SJCRH30 (cell line): ENCODE measurements around the gene FLT4. TPM values are rescaled to one million over a fixed set of nuclear protein-coding genes. Genes with fewer than 3 reads are reported as not detected.
"Not testable (repeated sequence)": the region's sequence is repeated elsewhere in the genome, so short reads cannot be mapped to it uniquely, and the experiment has no call there.

Experiments
- DNase-seq, 2 experiments: peaks; one replicate each; pipeline ENCODE4 v3.0.0-alpha.2; 2015 to 2020
- H3K27ac ChIP-seq: fragments of 250-450 bp; sonication (Bioruptor Pico); 2 replicates; pipeline ENCODE4 v1.5.1; 2020; ENCODE audit warnings: mild to moderate bottlenecking, moderate library complexity
- H3K27me3 ChIP-seq: fragments of 250-450 bp; sonication (Bioruptor Pico); 2 replicates; pipeline ENCODE4 v1.5.1; 2020; ENCODE audit warnings: mild to moderate bottlenecking, moderate library complexity
- H3K36me3 ChIP-seq: fragments of 250-450 bp; sonication (Bioruptor Pico); 2 replicates; pipeline ENCODE4 v1.5.1; 2020; ENCODE audit warnings: mild to moderate bottlenecking, moderate library complexity
- H3K4me1 ChIP-seq: fragments of 250-450 bp; sonication (Bioruptor Pico); 2 replicates; pipeline ENCODE4 v1.5.1; 2020; ENCODE audit warnings: mild to moderate bottlenecking, moderate library complexity
- H3K4me3 ChIP-seq: fragments of 250-450 bp; sonication (Bioruptor Pico); 2 replicates; pipeline ENCODE4 v1.5.1; 2020; ENCODE audit warnings: mild to moderate bottlenecking, moderate library complexity
- H3K9me3 ChIP-seq: fragments of 250-450 bp; sonication (Bioruptor Pico); replicated peaks from 2 replicates; pipeline ENCODE4 v1.5.1; 2020; ENCODE audit warnings: mild to moderate bottlenecking, moderate library complexity
- total RNA-seq: library from RNA; depleted of rRNA; stranded (reverse); fragments of >200 nt; shearing (Covaris generic); gene quantifications from 2 replicates; pipeline ENCODE4 v1.2.3, GENCODE V29; 2014

The FLT4 gene
- total RNA-seq, 1 experiment from 2014 or later: 0.08 TPM

DNA sequence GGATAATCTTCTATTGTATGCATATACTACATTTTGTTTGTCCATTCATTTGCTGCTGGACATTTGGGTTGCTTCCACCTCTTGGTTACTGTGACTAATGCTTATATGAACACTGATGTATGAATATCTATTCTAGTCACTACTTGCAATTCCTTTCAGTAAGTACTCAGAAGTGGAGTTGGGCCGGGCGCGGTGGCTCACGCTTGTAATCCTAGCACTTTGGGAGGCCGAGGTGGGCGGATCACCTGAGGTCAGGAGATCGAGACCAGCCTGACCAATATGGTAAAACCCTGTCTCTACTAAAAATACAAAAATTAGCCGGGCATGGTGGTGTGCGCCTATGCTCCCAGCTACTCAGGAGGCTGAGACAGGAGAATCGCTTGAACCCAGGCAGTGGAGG is 28.9 kb upstream of the FLT4 start:
- H3K4me1 ChIP-seq, DNase-seq, H3K27ac ChIP-seq, H3K27me3 ChIP-seq, H3K9me3 ChIP-seq, H3K36me3 ChIP-seq, H3K4me3 ChIP-seq: not testable (repeated sequence)

DNA sequence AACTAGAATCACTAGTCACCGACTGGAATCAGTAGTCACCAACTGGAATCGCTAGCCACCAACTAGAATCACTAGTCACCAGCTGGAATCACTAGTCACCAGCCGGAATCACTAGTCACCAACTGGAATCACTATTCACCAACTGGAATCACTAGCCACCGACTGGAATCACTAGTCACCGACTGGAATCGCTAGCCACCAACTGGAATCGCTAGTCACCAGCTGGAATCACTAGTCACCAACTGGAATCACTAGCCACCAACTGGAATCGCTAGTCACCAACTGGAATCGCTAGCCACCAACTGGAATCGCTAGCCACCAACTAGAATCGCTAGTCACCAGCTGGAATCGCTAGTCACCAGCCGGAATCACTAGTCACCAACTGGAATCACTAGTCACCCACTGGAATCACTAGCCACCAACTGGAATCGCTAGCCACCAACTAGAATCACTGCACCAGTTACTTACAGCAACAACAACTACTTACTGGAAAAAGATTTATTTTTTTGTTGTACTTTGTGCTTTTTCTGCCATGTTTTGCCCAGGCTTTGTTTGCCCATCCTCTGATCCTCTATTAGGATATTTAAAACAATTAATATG is 25.7 kb upstream of the FLT4 start:
- no peak for DNase-seq
- H3K36me3 ChIP-seq: no peaks in the 10 kb centered on the region
- no peak overlapping the region for H3K27ac ChIP-seq
- H3K9me3 ChIP-seq: no peaks in the 10 kb centered on the region
- peaks cover 4% of the 10 kb centered on the region; the same call in 1 of the 2 replicates for H3K4me1 ChIP-seq
- H3K27me3 ChIP-seq: no peaks in the 10 kb centered on the region
- H3K4me3 ChIP-seq: no peak overlapping the region

DNA sequence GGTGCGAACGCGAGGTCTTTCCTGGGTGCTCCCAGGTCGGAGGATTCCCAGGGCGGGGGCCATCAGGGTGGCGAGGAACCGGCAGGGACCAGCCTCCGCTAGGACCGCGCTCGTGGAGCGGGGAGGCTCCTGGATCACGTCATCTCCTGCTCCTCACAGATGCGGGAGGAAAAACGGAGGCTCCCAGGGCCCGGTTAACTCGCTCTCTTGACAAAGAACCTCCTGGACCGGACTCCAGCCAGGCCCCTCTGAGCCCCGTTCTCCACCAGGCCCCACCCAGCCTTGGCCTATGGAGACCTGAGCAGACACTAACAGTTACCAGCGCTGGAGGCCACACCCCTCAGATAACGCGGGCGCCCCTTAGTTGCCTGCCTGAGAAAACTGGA is 24.7 kb upstream of the FLT4 start:
- H3K36me3 ChIP-seq, DNase-seq: not testable (repeated sequence)

DNA sequence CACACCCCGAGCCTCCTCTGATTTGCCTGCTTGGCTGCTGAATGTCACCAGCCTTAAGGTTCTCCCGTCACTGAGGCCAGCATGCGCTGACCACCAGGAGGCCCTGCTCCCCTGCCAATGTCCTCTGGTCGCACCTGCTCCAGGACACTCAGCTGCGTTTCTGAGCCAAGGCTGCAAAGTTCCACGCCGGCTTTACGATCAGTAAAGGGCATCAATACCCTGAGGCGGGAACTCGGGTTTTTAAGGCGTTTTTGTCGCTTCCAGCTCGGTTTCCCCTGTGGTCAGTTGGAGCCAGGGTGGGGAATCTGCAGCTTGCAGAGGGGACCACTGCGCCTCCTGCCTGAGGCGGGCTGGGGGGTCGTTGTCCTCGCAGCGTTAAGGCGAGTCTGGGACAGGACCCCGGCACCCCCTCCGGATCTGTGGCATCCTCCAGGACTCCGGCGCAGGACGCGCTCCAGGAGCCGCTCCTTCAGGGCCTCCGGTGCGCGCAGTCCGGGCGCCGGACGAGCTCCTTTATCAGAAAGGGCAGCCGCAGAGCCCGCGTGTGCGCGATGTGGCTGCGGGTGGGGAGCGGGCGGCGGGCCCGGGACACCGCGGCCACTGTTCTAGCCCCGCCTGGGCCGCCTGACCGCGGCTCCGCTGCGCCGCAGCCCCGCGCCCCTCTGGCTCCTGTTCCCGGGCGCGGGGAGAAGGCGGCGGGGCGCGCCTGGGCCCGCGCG is 24.1 kb upstream of the FLT4 start:
- H3K4me1 ChIP-seq: peaks cover 19% of the 10 kb centered on the region

More for the DNA sequence above, 24.7 kb upstream of the FLT4 start:
- H3K4me1 ChIP-seq: peaks cover 13% of the 10 kb centered on the region
- not testable (repeated sequence) for H3K4me3 ChIP-seq, H3K27ac ChIP-seq, H3K27me3 ChIP-seq, H3K9me3 ChIP-seq

DNA sequence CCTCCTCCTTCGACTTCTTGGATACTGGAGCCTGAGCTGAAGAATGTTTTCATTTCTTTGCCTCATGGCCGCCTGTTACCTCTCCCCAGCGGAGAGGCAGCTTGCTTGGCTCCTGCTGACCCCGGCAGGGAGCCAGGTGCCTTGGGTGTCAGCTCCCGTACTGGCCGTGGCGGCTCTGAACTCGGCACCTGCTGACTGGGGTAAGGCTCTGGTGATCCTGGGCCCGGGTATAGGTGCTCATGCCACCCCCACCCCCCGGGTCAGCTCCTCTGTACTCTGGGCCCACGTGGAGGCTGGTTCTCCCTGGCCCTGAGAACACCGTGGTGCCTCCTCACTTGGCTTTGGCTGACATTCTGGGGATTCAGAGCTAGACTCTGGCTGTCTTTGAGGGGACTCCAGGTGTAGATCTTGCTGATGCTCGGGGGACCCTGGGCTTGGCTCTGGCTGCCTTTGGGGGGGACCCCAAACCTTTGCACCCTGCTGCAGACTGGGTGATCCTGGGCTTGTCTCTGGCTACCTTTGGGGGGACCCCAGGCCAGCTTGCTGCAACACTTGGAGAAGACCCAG is 22.6 kb upstream of the FLT4 start:
- H3K27me3 ChIP-seq, DNase-seq, H3K4me3 ChIP-seq, H3K36me3 ChIP-seq, H3K9me3 ChIP-seq, H3K27ac ChIP-seq: not testable (repeated sequence)
- peaks cover 21% of the 10 kb centered on the region for H3K4me1 ChIP-seq

More for the DNA sequence above, 24.1 kb upstream of the FLT4 start:
- Histone ChIP-seq H3K36me3 (no peaks in the 10 kb centered on the region), H3K27ac (no peak overlapping the region), H3K9me3 (no peaks in the 10 kb centered on the region), H3K4me3 (no peak overlapping the region), H3K27me3 (no peaks in the 10 kb centered on the region)
- no peak for DNase-seq

DNA sequence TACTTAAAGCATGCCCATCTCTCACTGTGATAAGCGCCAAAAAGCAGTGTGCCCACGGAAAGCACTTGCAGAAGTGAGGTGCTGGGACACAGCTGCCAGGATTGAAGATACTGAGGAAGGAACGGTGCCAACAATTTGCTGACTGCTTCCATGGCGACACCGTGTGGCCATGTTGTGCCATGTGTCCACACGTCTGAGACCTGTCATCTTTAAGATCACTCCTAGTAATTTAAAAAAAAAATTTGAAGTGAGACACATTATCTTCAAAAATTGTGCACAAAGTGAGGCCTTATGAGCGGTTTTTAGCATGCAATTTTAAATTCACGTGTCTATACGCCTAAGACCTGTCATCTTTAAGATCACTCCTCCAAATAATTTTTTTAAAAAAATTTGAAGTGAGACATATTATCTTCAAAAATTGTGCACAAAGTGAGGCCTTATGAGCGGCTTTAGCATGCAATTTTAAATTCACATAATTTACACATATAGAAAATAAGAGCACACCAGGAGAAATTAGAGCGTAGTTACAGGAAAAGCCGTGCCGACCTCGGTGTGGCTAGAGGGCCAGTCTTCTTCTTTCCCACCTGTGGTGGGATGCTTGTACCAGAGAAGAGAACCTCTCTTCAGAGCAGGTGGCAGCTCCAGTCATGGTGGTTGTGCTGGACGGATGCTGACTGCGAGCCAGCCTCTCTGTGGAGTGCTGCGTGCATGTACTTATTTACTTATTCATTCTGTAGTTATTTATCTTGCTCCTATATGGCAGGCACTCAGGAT is 21.4 kb upstream of the FLT4 start:
- H3K36me3 ChIP-seq: no peaks in the 10 kb centered on the region
- peaks cover 21% of the 10 kb centered on the region for H3K4me1 ChIP-seq
- H3K27ac ChIP-seq: no peak overlapping the region
- H3K27me3 ChIP-seq: no peaks in the 10 kb centered on the region
- peak; percentile 65 to 84 for DNase-seq
- H3K9me3 ChIP-seq: no peaks in the 10 kb centered on the region
- H3K4me3 ChIP-seq: no peak overlapping the region

DNA sequence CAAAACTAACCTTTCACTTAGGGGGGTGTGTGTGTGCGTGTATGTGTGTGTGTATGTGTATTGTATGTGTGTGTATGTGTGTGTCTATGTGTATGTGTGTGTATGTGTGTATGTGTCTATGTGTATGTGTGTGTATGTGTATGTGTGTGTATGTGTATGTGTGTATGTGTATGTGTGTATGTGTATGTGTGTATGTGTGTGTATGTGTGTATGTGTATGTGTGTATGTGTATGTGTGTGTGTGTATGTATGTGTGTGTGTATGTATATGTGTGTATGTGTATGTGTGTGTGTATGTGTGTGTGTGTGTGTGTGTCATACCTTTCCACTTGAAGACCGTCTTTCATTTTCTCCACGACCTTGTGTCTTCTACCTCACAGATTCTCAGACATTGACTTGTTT is 20.8 kb upstream of the FLT4 start:
- peak overlapping the region; percentile 58; the same call in 1 of the 2 replicates for H3K27ac ChIP-seq
- H3K4me3 ChIP-seq: no peak overlapping the region
- H3K9me3 ChIP-seq: no peaks in the 10 kb centered on the region
- no peaks in the 10 kb centered on the region for H3K36me3 ChIP-seq
- H3K4me1 ChIP-seq: peaks cover 21% of the 10 kb centered on the region
- no peaks in the 10 kb centered on the region for H3K27me3 ChIP-seq
- DNase-seq: no peak

DNA sequence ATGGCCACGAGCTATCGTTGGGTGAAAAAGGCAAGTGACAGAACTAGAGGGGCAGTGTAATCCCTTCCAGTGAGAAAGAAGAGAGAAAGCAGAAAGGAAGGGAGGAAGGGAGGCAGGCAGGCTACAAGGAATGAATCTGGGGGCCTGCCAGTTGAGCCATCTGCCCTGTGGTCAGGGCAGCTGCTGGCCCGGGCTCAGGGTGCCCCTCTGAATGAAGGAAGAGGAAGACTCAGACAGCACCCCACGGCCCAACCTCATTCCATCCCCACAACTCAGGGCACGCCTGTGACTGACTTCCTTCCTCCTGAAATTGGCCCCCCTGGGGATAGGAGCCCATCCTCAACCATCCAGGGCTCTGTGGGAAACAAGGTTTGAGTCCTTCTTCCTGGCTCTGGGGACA is 20.3 kb upstream of the FLT4 start:
- H3K9me3 ChIP-seq: no peaks in the 10 kb centered on the region
- H3K27me3 ChIP-seq: no peaks in the 10 kb centered on the region
- peak overlapping the region; percentile 58 for H3K27ac ChIP-seq
- H3K4me1 ChIP-seq: peaks cover 21% of the 10 kb centered on the region
- DNase-seq: peak; percentile 72 to 74
- H3K36me3 ChIP-seq: no peaks in the 10 kb centered on the region
- no peak overlapping the region for H3K4me3 ChIP-seq

DNA sequence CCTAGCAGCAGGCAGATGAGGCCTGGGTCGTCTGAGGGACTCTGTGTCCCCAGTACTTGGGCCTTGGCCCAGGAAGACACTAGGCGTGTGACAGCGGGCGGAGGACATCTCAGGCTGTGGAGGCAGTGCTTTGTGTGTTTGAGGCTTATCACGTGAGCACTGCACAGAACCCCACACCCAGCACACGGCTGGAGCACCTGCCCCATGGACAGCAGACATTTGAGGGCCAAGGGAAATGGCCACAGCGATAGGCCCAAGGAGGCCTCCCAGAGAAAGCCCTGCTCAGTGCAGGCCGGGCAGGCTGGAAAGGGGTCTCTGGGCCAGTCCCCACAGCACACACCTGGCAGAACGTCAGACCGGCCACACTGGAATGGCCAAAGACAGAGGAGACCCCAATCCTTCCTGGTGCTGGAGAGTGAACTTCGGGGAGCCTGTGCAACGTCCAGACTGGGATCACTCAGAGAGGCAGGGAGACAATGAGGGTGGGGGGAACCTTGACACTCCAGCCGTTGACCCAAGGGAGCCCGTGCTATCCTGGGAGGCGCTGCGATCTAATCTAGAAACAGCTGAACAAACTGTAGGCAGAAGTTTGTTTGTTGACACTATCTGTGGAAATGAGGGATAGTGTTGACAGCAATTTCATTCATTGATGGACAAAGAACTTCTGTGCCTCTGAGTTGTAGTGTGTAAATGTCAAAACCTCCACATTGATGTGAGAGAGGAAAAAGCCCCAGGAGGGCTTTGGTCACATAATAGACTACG is 19.6 kb upstream of the FLT4 start:
- Histone ChIP-seq H3K27ac (peak overlapping the region; percentile 58), H3K9me3 (no peaks in the 10 kb centered on the region), H3K4me1 (peaks cover 21% of the 10 kb centered on the region), H3K4me3 (no peak overlapping the region), H3K27me3 (no peaks in the 10 kb centered on the region), H3K36me3 (no peaks in the 10 kb centered on the region)
- DNase-seq: peak in 1 of 2 experiments; percentile 65

DNA sequence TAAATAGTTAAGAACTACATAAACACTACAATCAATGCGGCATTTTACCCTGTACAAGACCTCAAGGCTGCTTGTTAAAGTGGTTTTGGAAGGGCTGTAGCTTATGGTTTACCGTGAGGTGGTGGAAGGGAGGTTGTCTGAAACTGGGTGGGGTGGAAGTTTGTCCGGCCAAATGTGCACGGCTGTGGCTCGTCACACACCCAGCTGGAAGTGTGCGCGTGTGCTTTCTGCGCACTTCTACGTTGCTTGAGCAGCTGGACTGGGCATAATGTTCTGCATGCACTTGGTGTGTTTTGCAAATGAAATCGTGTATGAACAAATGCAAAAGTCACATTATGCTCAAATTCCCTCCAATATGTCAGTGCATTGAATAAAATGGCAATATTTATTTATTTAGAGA is 17.4 kb upstream of the FLT4 start:
- peaks cover 21% of the 10 kb centered on the region for H3K4me1 ChIP-seq
- no peak overlapping the region for H3K27ac ChIP-seq
- no peak overlapping the region for H3K4me3 ChIP-seq
- H3K36me3 ChIP-seq: no peaks in the 10 kb centered on the region
- H3K9me3 ChIP-seq: no peaks in the 10 kb centered on the region
- DNase-seq: no peak
- H3K27me3 ChIP-seq: no peaks in the 10 kb centered on the region

DNA sequence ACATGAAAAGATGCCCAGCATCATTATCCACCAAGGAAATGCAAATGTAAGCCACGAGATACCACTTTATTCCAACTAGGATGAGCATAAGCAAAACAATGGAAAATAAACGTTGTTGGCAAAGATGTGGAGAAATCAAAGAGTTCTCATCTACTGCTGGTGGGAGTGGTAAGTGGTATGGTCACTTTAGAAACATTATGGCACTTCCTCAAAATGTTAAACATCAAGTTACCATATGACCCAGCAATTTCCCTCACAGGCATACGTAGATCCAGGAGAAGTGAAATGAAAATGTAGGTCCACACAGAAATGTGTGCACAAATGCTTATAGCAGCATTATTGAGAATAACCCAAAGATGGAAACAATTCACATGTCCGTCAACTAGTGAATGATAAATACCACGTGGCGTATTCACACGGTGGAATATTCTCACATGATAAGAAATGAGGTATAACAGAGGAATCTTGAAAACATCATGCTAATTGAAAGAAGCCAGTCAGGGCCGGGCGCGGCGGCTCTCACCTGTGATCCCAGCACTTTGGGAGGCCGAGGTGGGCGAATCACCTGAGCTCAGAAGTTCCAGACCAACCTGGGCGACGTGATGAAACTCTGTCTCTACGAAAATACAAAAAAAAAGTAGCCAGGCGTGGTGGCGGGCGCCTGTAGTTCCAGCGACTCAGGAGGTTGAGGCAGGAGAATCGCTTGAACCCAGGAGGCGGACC is 16.4 kb upstream of the FLT4 start:
- peaks cover 21% of the 10 kb centered on the region for H3K4me1 ChIP-seq
- H3K4me3 ChIP-seq: no peak overlapping the region
- no peaks in the 10 kb centered on the region for H3K27me3 ChIP-seq
- H3K9me3 ChIP-seq: no peaks in the 10 kb centered on the region
- no peak for DNase-seq
- no peaks in the 10 kb centered on the region for H3K36me3 ChIP-seq
- H3K27ac ChIP-seq: no peak overlapping the region

DNA sequence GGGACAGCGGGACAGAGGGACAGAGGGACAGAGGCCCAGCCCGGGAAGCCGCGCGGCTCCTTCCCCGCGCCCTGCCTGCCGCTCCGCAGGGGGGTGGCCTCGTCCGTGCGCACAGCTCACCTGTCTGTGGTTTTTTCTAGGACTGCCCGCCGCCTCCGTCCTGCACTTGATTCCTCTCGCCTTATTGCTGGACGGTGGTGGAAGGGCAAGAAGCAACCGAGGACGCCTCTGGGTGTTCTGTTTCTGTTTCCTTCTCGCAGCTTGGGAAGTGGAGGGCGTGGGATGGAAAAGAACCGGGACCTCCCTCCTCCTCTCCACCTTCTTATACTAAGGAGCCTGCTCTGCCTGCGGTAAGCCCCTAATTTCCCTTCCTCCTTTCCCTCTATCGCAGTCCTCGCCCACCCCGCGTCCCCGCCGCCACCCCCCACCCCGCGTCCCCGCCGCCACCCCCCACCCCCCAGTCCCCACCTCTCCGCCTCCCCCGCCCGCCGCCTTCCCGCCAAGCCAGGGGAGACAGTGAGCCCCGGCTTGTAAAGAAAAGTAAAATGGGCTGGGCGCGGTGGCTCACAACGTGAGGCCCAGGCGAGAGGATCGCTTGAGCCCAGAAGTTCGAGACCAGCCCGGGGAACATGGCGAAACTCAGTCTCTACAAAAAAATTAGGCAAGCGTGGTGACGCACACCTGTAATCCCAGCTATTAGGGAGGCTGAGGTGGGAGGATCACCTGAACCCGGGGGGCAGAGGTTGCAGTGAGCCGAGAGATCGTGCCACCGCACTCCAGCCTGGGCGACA is 9.6 kb upstream of the FLT4 start:
- Histone ChIP-seq H3K27ac (no peak overlapping the region), H3K27me3 (no peaks in the 10 kb centered on the region), H3K36me3 (no peaks in the 10 kb centered on the region), H3K4me3 (no peak overlapping the region), H3K4me1 (no peaks in the 10 kb centered on the region), H3K9me3 (no peaks in the 10 kb centered on the region)
- DNase-seq: no peak

DNA sequence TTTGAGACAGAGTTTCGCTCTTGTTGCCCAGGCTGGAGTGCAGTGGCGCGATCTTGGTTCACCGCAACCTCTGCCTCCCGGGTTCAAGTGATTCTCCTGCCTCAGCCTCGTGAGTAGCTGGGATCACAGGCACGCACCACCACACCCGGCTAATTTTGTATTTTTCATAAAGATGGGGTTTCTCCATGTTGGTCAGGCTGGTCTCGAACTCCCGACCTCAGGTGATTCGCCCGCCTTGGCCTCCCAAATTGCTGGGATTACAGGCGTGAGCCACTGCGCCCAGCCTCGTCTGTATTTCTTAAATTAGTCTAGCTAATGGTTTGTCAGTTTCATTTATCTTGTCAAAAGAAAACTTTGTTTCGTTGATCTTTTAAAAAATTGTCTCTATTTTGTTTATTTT is 5.8 kb upstream of the FLT4 start:
- not testable (repeated sequence) for H3K9me3 ChIP-seq, DNase-seq, H3K36me3 ChIP-seq, H3K4me3 ChIP-seq, H3K27me3 ChIP-seq, H3K4me1 ChIP-seq, H3K27ac ChIP-seq
